GM21360 (cell line): ENCODE data around the gene RAB7A.

ENCODE experiments used
- ATAC-seq: cut with Tn5 transposase; IDR thresholded peaks from one replicate; pipeline ENCODE4 v1.9.1; 2021; ENCODE audit warnings: mild to moderate bottlenecking, moderate library complexity; ENCODE audit not compliant: unreplicated experiment

RAB7A gene

GRCh38 chr3:128786434-128787020, 60.5 kb downstream of the RAB7A start:
- no peak for ATAC-seq

GRCh38 chr3:128787256-128788253, 61.6 kb downstream of the RAB7A start:
- ATAC-seq, result no peak

GRCh38 chr3:128788268-128788869, 62.4 kb downstream of the RAB7A start:
- no peak for ATAC-seq

- no peak for ATAC-seq
Observed at GRCh38 chr3:128794067-128794768, 68.2 kb downstream of the RAB7A start.

- ATAC-seq, result peak; percentile 72
Observed at GRCh38 chr3:128794770-128795649, 69.0 kb downstream of the RAB7A start.

- no peak for ATAC-seq
Observed at GRCh38 chr3:128799653-128800052, 73.7 kb downstream of the RAB7A start.

- ATAC-seq, result no peak
Observed at GRCh38 chr3:128800241-128801187, 74.5 kb downstream of the RAB7A start.

GRCh38 chr3:128801779-128802380, 75.9 kb downstream of the RAB7A start:
- no peak for ATAC-seq

- ATAC-seq, result no peak
Observed at GRCh38 chr3:128803307-128803706, 77.3 kb downstream of the RAB7A start.

- peak; percentile 72 for ATAC-seq
Observed at GRCh38 chr3:128804017-128804810, 78.2 kb downstream of the RAB7A start.

- ATAC-seq, result no peak
Observed at GRCh38 chr3:128804811-128805155, 78.8 kb downstream of the RAB7A start.

GRCh38 chr3:128805772-128806171, 79.8 kb downstream of the RAB7A start:
- no peak for ATAC-seq

- no peak for ATAC-seq
Observed at GRCh38 chr3:128806588-128806987, 80.6 kb downstream of the RAB7A start.

GRCh38 chr3:128807186-128807830, 81.3 kb downstream of the RAB7A start:
- ATAC-seq, result no peak

GRCh38 chr3:128808672-128809071, 82.7 kb downstream of the RAB7A start:
- no peak for ATAC-seq

GRCh38 chr3:128813097-128813496, 87.1 kb downstream of the RAB7A start:
- no peak for ATAC-seq

GRCh38 chr3:128814060-128814459, 88.1 kb downstream of the RAB7A start:
- no peak for ATAC-seq
